SK-N-SH (cell line): ENCODE data around the gene BRMS1.

Experiments
- RCOR1 ChIP-seq: fragments of 150-350 bp; IDR thresholded peaks from 2 replicates; pipeline ENCODE4 v1.6.1; 2017; ENCODE audit warnings: antibody characterized with exemption, low read length
- SMC3 ChIP-seq: IDR thresholded peaks from 2 replicates; pipeline ENCODE4 v1.6.1; 2012; ENCODE audit warnings: low read depth, low read length, improper control_type of control experiment
- TF ChIP-seq, protein P1 (sequence below): fragments of 200-600 bp; sonication (generic); IDR thresholded peaks from 2 replicates; pipeline ENCODE4 v1.6.1; 2017; ENCODE audit warnings: antibody characterized with exemption, mild to moderate bottlenecking, moderate library complexity
- TF ChIP-seq, protein P2 (sequence below): IDR thresholded peaks from 2 replicates; pipeline ENCODE4 v1.4.0; 2012; ENCODE audit warnings: low read depth

- TF ChIP-seq RCOR1 (no peak), SMC3 (no peak)
- TF ChIP-seq, protein P1, sequence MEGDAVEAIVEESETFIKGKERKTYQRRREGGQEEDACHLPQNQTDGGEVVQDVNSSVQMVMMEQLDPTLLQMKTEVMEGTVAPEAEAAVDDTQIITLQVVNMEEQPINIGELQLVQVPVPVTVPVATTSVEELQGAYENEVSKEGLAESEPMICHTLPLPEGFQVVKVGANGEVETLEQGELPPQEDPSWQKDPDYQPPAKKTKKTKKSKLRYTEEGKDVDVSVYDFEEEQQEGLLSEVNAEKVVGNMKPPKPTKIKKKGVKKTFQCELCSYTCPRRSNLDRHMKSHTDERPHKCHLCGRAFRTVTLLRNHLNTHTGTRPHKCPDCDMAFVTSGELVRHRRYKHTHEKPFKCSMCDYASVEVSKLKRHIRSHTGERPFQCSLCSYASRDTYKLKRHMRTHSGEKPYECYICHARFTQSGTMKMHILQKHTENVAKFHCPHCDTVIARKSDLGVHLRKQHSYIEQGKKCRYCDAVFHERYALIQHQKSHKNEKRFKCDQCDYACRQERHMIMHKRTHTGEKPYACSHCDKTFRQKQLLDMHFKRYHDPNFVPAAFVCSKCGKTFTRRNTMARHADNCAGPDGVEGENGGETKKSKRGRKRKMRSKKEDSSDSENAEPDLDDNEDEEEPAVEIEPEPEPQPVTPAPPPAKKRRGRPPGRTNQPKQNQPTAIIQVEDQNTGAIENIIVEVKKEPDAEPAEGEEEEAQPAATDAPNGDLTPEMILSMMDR: no peak
- TF ChIP-seq, protein P2, sequence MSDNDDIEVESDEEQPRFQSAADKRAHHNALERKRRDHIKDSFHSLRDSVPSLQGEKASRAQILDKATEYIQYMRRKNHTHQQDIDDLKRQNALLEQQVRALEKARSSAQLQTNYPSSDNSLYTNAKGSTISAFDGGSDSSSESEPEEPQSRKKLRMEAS: no peak
Measured at GRCh38 chr11:66302656-66303055, 42.2 kb downstream of the BRMS1 start.
